Activated CD8-positive, alpha-beta T cell treated with anti-CD3 and anti-CD28 coated beads for 36 hours (primary cell): ENCODE data around the gene PTBP1. TPM values are rescaled to one million over a fixed set of nuclear protein-coding genes. Genes with fewer than 3 reads are reported as not detected.
A peak's percentile ranks its signal among the peaks of the same experiment; 100 is the strongest.

Experiments
- ATAC-seq: fragments of 200-7000 bp; cut with Tn5 transposase; one replicate; pipeline ENCODE4 v1.10.0; 2021; ENCODE audit warnings: mild to moderate bottlenecking, moderate library complexity
- CTCF ChIA-PET: fragments of 350-600 bp; sonication (Branson Sonifier 250); formaldehyde crosslinking; loops from one replicate; lab custom pipeline; 2021; ENCODE audit warnings: antibody characterized with exemption; lab: Charles Lee
- POLR2A ChIA-PET: fragments of 350-600 bp; sonication (Branson Sonifier 250); formaldehyde crosslinking; loops from one replicate; lab custom pipeline; 2021; ENCODE audit warnings: antibody characterized with exemption; lab: Charles Lee
- DNase-seq: peaks from one replicate; pipeline ENCODE4 v3.0.0-alpha.2; 2020
- H3K27ac Mint-ChIP-seq: one replicate; pipeline ENCODE4 v1.8.0; 2021; ENCODE audit warnings: mild to moderate bottlenecking, mixed read lengths
- H3K27me3 Mint-ChIP-seq: one replicate; pipeline ENCODE4 v1.8.0; 2021; ENCODE audit warnings: mixed read lengths
- H3K36me3 Mint-ChIP-seq: one replicate; pipeline ENCODE4 v1.8.0; 2021; ENCODE audit warnings: low read depth, mixed read lengths
- H3K4me1 Mint-ChIP-seq: one replicate; pipeline ENCODE4 v1.8.0; 2021; ENCODE audit warnings: low read depth, mixed read lengths
- H3K4me3 Mint-ChIP-seq: one replicate; pipeline ENCODE4 v1.8.0; 2021; ENCODE audit warnings: mild to moderate bottlenecking, moderate library complexity, mixed read lengths
- H3K9me3 Mint-ChIP-seq: one replicate; pipeline ENCODE4 v1.8.0; 2021; ENCODE audit warnings: mixed read lengths
- CTCF ChIP-seq: fragments of 200-600 bp; IDR thresholded peaks from one replicate; pipeline ENCODE4 v1.8.0; 2022; ENCODE audit warnings: antibody characterized with exemption, mild to moderate bottlenecking
- intact Hi-C: fragments of 100-400 bp; cut with micrococcal nuclease; formaldehyde crosslinking; loops from one replicate; pipeline ENCODE4 v1.10.0; 2022
- total RNA-seq, 2 experiments: library from RNA; stranded (reverse); gene quantifications; one replicate each; pipeline ENCODE4 v1.2.3, GENCODE V29; 2021

Gene PTBP1
- total RNA-seq, 2 experiments from 2014 or later, result 581 to 582 TPM

GRCh38 chr19:756236-756635, 41.0 kb upstream of the PTBP1 start:
- Mint-ChIP-seq H3K4me3 (no peak overlapping the region), H3K36me3 (no peaks in the 10 kb centered on the region), H3K27me3 (peaks cover 2% of the 10 kb centered on the region), H3K27ac (no peak overlapping the region), H3K9me3 (peaks cover 8% of the 10 kb centered on the region), H3K4me1 (no peaks in the 10 kb centered on the region)
- no peak for TF ChIP-seq CTCF
- intact Hi-C loops, result no loop called here
- ATAC-seq, result peak; percentile 92
- peak; percentile 59 for DNase-seq
- ChIA-PET POLR2A (no interaction called here), CTCF (no interaction called here)

GRCh38 chr19:756821-757688, 40.2 kb upstream of the PTBP1 start:
- H3K36me3 Mint-ChIP-seq, result no peaks in the 10 kb centered on the region
- no peak for DNase-seq
- peaks cover 2% of the 10 kb centered on the region for H3K27me3 Mint-ChIP-seq
- CTCF ChIA-PET, result no interaction called here
- POLR2A ChIA-PET, result no interaction called here
- H3K4me3 Mint-ChIP-seq, result no peak overlapping the region
- TF ChIP-seq CTCF, result no peak
- intact Hi-C loops, result no loop called here
- no peak for ATAC-seq
- no peak overlapping the region for H3K27ac Mint-ChIP-seq
- H3K4me1 Mint-ChIP-seq, result no peaks in the 10 kb centered on the region
- peaks cover 8% of the 10 kb centered on the region for H3K9me3 Mint-ChIP-seq

GRCh38 chr19:757811-758668, 39.2 kb upstream of the PTBP1 start:
- no peak for ATAC-seq
- ChIA-PET POLR2A (no interaction called here), CTCF (no interaction called here)

GRCh38 chr19:763181-763580, 34.1 kb upstream of the PTBP1 start:
- Mint-ChIP-seq H3K27me3 (no peaks in the 10 kb centered on the region), H3K4me1 (no peaks in the 10 kb centered on the region), H3K27ac (no peak overlapping the region), H3K4me3 (no peak overlapping the region), H3K9me3 (peaks cover 8% of the 10 kb centered on the region), H3K36me3 (no peaks in the 10 kb centered on the region)
- DNase-seq, result no peak
- ChIA-PET POLR2A (no interaction called here), CTCF (no interaction called here)
- intact Hi-C loops, result no loop called here
- TF ChIP-seq CTCF, result no peak
- no peak for ATAC-seq

More at GRCh38 chr19:757811-758668, 39.2 kb upstream of the PTBP1 start:
- DNase-seq, result no peak
- intact Hi-C loops, result no loop called here
- TF ChIP-seq CTCF, result no peak
- Mint-ChIP-seq H3K4me1 (no peaks in the 10 kb centered on the region), H3K27me3 (no peaks in the 10 kb centered on the region), H3K4me3 (no peak overlapping the region), H3K9me3 (peaks cover 8% of the 10 kb centered on the region), H3K36me3 (no peaks in the 10 kb centered on the region), H3K27ac (no peak overlapping the region)

GRCh38 chr19:763869-764268, 33.4 kb upstream of the PTBP1 start:
- H3K4me3 Mint-ChIP-seq, result no peak overlapping the region

More at GRCh38 chr19:763869-764268, 33.4 kb upstream of the PTBP1 start:
- POLR2A ChIA-PET, result no interaction called here
- Mint-ChIP-seq H3K27me3 (no peaks in the 10 kb centered on the region), H3K4me1 (no peaks in the 10 kb centered on the region), H3K36me3 (no peaks in the 10 kb centered on the region), H3K27ac (no peak overlapping the region), H3K9me3 (peaks cover 3% of the 10 kb centered on the region)
- no peak for TF ChIP-seq CTCF
- no peak for DNase-seq
- intact Hi-C loops, result no loop called here
- ATAC-seq, result no peak
- CTCF ChIA-PET, result no interaction called here
